H1 (cell line): ENCODE measurements around the gene ATP11A. TPM values are rescaled to one million over a fixed set of nuclear protein-coding genes. Genes with fewer than 3 reads are reported as not detected.

Experiments used
- CHD2 ChIP-seq: IDR thresholded peaks from 2 replicates; pipeline ENCODE4 v1.6.1; 2012; ENCODE audit warnings: low read length, improper control_type of control experiment
- JUND ChIP-seq: IDR thresholded peaks from 2 replicates; pipeline ENCODE4 v1.6.1; 2011; ENCODE audit warnings: mild to moderate bottlenecking, improper control_type of control experiment, low read length
- KDM1A ChIP-seq: fragments of 200-600, 300-600 bp; sonication (generic); IDR thresholded peaks from 2 replicates; pipeline ENCODE4 v1.7.1; 2016; ENCODE audit warnings: mild to moderate bottlenecking, low read length, borderline replicate concordance
- PHF8 ChIP-seq: fragments of 200-600 bp; sonication (generic); conservative IDR thresholded peaks from 2 replicates; pipeline ENCODE4 v1.7.1; 2012; ENCODE audit warnings: low read depth, mild to moderate bottlenecking, inconsistent platforms, low read length, moderate library complexity
- POU5F1 ChIP-seq: IDR thresholded peaks from 2 replicates; pipeline ENCODE4 v1.6.1; 2011; ENCODE audit warnings: low read depth, mild to moderate bottlenecking, low read length, moderate library complexity
- RNF2 ChIP-seq: fragments of 200-900, 300-1000 bp; sonication (generic); IDR thresholded peaks from 2 replicates; pipeline ENCODE4 v1.7.1; 2016; ENCODE audit warnings: borderline replicate concordance, low read depth, mild to moderate bottlenecking, antibody characterized with exemption, low read length; ENCODE audit not compliant: poor library complexity, severe bottlenecking; ENCODE audit errors: missing control alignments
- TAF1 ChIP-seq: IDR thresholded peaks from 2 replicates; pipeline ENCODE4 v1.6.1; 2011; ENCODE audit warnings: mild to moderate bottlenecking, low read depth, low read length
- TCF12 ChIP-seq: IDR thresholded peaks from 2 replicates; pipeline ENCODE4 v1.6.1; 2011; ENCODE audit warnings: low read depth, mild to moderate bottlenecking, low read length
- polyA plus RNA-seq, 7 experiments: library from polyadenylated mRNA; depleted of rRNA in 3 of 7; stranded (reverse) in 5 of 7; unstranded in 2 of 7; fragments of >200 nt in 5 of 7; fragments of 200-250 nt in 2 of 7; gene quantifications; 1 replicate in 5 of 7; 2 replicates in 1 of 7; 4 replicates in 1 of 7; pipeline versions ENCODE4 v1.2.1 to v1.2.3, GENCODE V29; 2011 to 2013; ENCODE audit warnings: missing spikeins in 2 of 7, mixed read lengths in 2 of 7
- total RNA-seq: library from RNA; stranded (reverse); fragmentation: NEBNext Ultra II Directional; extraction: Animal tissue kit (Norgen Biotek cat#: 25700); gene quantifications from 2 replicates; pipeline ENCODE4 v1.2.1, GENCODE V29; 2021

Gene ATP11A
- total and polyA plus RNA-seq, 2 of the 8 experiments (the other 6 are each of a cell fraction or from before 2014, with no cell fraction given): 28.8 to 72.9 TPM

GRCh38 chr13:112820318-112820717, 130.5 kb downstream of the ATP11A start (continued):
- TF ChIP-seq JUND (no peak), TCF12 (no peak), CHD2 (no peak), PHF8 (no peak), TAF1 (no peak), POU5F1 (no peak), KDM1A (no peak), RNF2 (no peak)
